ENCODE results near the gene MINPP1.

DNA sequence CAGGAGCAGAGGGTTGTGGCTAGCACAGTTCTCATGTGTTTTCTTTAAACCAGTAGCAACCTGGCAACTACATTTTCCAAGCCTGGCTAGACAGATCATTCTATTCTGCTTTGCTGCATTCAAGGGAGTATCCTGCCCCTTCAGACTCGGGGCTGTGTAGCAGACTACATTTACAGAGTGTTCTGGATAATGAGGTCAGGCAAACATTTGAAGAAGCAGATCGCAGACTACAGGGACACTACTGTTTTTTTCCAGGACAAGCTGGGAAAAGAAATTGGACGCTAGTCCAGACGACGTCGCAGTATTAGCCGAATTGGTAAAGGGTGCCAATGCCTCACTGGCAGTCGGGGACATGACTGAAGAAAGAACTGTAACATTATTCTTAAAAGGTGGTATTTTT lies 94.0 kb downstream of the MINPP1 start:
- TF ChIP-seq ZNF274 (IDR thresholded peaks at IDR 0.05; ENCODE audit: low read depth, low read length) (no peak), SUZ12 (IDR thresholded peaks at IDR 0.05; ENCODE audit: extremely low read depth, insufficient read depth, insufficient read length) (no peak), YY1 (IDR thresholded peaks at IDR 0.05; ENCODE audit: insufficient read depth, insufficient read length) (no peak)
